ENCODE measurements around the gene STXBP6. TPM values are rescaled to one million over a fixed set of nuclear protein-coding genes. Genes with fewer than 3 reads are reported as not detected.

Gene STXBP6
- total RNA-seq, 4 donors from 2014 or later = 7.1 to 16.8 (median 8.9) TPM

DNA sequence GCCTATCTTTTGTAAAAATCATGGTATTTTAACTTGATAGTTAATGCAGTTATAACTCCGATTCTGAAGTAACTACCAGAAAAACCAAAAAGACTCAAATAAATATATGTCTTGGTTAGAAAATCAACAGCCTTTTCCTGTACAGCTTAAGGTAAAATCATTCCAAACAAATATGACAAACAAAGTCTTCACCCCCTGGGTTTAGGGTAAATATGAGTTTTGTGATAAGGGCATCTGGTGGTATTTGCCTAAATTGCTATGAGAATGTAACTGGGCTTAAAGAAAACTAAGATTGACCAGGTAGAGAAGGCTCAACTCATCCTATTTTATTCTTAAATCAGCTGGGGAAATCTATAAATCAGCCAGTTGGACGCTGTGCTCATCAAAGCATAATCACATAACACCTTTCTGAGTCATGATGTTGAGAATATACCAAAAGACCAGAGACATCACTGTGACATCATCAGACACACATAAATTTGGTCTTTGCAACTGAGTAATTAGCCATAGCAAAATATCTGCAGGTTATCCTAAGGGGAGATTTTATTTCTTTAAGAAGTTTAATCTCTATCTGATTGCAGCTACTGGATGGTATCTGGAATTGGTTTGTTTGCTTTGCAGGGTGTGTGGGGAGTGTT is 133.9 kb downstream of the STXBP6 start:
- 53 to 72% methylated on average over 2 of the region's 2 CpGs for WGBS, 2 donors (ENCODE audit: low coverage in 1 of 2)

DNA sequence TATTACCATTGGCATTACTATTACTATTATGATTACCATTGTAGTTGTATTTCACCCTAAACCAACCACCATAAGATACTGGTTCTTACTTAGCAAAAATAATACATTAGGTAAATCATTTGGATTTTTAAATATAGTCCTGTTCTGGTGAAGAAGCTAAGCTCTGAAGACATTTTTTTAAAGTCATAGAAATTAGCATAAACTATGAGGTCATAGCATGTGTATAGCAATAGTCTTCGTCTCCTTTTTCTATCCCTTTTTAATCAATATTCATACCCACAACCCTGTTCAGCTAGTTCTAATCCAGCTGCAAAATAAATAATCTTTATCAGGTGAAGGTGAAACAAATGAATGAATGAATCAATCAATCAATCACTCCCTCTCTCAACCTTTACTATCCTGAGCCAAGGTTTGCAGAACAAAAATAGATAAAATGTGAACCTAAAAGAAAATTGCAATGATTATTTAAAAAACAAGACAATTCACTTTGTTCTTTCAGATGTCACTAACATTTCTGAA is 134.5 kb downstream of the STXBP6 start:
- TF ChIP-seq, protein P1, sequence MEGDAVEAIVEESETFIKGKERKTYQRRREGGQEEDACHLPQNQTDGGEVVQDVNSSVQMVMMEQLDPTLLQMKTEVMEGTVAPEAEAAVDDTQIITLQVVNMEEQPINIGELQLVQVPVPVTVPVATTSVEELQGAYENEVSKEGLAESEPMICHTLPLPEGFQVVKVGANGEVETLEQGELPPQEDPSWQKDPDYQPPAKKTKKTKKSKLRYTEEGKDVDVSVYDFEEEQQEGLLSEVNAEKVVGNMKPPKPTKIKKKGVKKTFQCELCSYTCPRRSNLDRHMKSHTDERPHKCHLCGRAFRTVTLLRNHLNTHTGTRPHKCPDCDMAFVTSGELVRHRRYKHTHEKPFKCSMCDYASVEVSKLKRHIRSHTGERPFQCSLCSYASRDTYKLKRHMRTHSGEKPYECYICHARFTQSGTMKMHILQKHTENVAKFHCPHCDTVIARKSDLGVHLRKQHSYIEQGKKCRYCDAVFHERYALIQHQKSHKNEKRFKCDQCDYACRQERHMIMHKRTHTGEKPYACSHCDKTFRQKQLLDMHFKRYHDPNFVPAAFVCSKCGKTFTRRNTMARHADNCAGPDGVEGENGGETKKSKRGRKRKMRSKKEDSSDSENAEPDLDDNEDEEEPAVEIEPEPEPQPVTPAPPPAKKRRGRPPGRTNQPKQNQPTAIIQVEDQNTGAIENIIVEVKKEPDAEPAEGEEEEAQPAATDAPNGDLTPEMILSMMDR (IDR thresholded peaks at IDR 0.05) = no peak
- TF ChIP-seq POLR2AphosphoS5 (IDR thresholded peaks at IDR 0.05) = no peak
- peaks cover 0 to 31% (median 17%) of the 10 kb centered on the region in 4 donors for H3K4me1 ChIP-seq
- no peak overlapping the region for H3K27ac ChIP-seq
- no peak for DNase-seq
- no peak overlapping the region for H3K4me3 ChIP-seq
- WGBS, 2 donors (ENCODE audit: low coverage in 1 of 2) = 75 to 95% methylated on average over 1 of the region's 1 CpG
- in situ Hi-C loops (cut with MboI; ENCODE audit: low pct_ligation_motif_present in 1 of 4, low pct_unique_long_range_greater_than_20kb in 1 of 4, low sequenced_read_pairs in 3 of 4) (no loop called here), intact Hi-C loops (cut with DNase I; ENCODE audit: low total_unique reads) (no loop called here)
- H3K36me3 ChIP-seq = no peaks in the 10 kb centered on the region
- no peaks in the 10 kb centered on the region for H3K27me3 ChIP-seq
- H3K9me3 ChIP-seq = no peaks in the 10 kb centered on the region

More for the DNA sequence above, 133.9 kb downstream of the STXBP6 start:
- in situ Hi-C loops (cut with MboI; ENCODE audit: low pct_ligation_motif_present in 1 of 4, low pct_unique_long_range_greater_than_20kb in 1 of 4, low sequenced_read_pairs in 3 of 4) = no loop called here
- no peaks in the 10 kb centered on the region for H3K36me3 ChIP-seq
- H3K4me3 ChIP-seq = no peak overlapping the region
- no peak for TF ChIP-seq POLR2AphosphoS5 (IDR thresholded peaks at IDR 0.05)
- no peak for TF ChIP-seq POLR2A (IDR thresholded peaks at IDR 0.05)
- TF ChIP-seq EP300 (IDR thresholded peaks at IDR 0.05; ENCODE audit: low read depth) = no peak
- TF ChIP-seq, protein P1 (IDR thresholded peaks at IDR 0.05) = no peak
- H3K27me3 ChIP-seq = no peaks in the 10 kb centered on the region
- H3K27ac ChIP-seq = no peak overlapping the region
- DNase-seq = no peak
- no peaks in the 10 kb centered on the region for H3K9me3 ChIP-seq
- intact Hi-C loops (cut with DNase I; ENCODE audit: low total_unique reads) = no loop called here
- peaks cover 0 to 25% (median 13%) of the 10 kb centered on the region in 4 donors for H3K4me1 ChIP-seq

DNA sequence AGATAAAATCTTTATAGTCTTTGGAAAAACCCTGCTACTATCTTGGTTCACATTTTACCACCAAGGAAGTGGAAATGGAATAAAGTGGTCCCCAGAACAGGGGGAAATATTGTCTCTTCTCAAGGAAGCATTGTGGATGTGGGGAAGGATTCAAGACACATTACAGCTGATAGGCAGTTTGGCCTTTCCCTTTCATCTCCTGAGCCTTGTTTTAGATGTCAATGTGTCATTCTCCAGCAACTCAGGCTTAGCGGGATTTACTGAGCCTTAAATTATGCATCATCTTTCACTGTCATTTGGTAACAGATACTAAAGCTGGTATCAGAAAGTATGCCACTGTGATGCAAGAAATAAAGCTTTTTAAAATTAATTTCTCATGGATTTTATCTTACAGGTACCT is 136.2 kb downstream of the STXBP6 start:
- TF ChIP-seq POLR2A (IDR thresholded peaks at IDR 0.05) (no peak), POLR2AphosphoS5 (IDR thresholded peaks at IDR 0.05) (no peak), EP300 (IDR thresholded peaks at IDR 0.05; ENCODE audit: low read depth) (no peak)
- TF ChIP-seq, protein P1 (IDR thresholded peaks at IDR 0.05) = no peak
- Histone ChIP-seq H3K4me1 (peaks cover 0 to 41% (median 23%) of the 10 kb centered on the region in 4 donors), H3K9me3 (no peaks in the 10 kb centered on the region), H3K4me3 (no peak overlapping the region), H3K27ac (no peak overlapping the region), H3K27me3 (no peaks in the 10 kb centered on the region), H3K36me3 (no peaks in the 10 kb centered on the region)
- 60 to 89% methylated on average over 1 of the region's 1 CpG for WGBS, 2 donors (ENCODE audit: low coverage in 1 of 2)
- no peak for DNase-seq
- intact Hi-C loops (cut with DNase I; ENCODE audit: low total_unique reads) = no loop called here
- in situ Hi-C loops (cut with MboI; ENCODE audit: low pct_ligation_motif_present in 1 of 4, low pct_unique_long_range_greater_than_20kb in 1 of 4, low sequenced_read_pairs in 3 of 4) = no loop called here

DNA sequence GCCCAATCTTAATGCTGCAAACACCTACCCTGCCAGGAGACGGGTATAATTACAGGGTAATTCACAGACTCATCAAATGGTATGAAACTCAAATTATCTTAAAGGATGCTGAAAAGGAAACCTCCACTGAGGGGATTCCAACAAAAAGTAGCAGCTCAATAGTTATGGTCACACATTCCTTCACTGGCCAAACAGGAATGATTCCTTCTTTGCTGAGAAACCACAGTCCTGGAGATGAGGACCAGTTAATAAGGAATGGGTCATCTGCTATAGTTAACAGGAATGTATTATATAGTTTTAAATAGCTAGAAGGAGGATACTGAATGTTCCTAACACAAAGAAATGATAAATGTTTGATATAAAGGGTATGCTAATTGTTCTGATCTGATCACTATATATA is 136.9 kb downstream of the STXBP6 start:
- intact Hi-C loops (cut with DNase I; ENCODE audit: low total_unique reads) (no loop called here), in situ Hi-C loops (cut with MboI; ENCODE audit: low pct_ligation_motif_present in 1 of 4, low pct_unique_long_range_greater_than_20kb in 1 of 4, low sequenced_read_pairs in 3 of 4) (no loop called here)
- no peak for DNase-seq
- TF ChIP-seq, protein P1 (IDR thresholded peaks at IDR 0.05) = no peak
- TF ChIP-seq POLR2A (IDR thresholded peaks at IDR 0.05) = no peak
- TF ChIP-seq POLR2AphosphoS5 (IDR thresholded peaks at IDR 0.05) = no peak
- TF ChIP-seq EP300 (IDR thresholded peaks at IDR 0.05; ENCODE audit: low read depth) = no peak
- 69 to 86% methylated on average over 1 of the region's 1 CpG for WGBS, 2 donors (ENCODE audit: low coverage in 1 of 2)
- H3K9me3 ChIP-seq = no peaks in the 10 kb centered on the region
- no peaks in the 10 kb centered on the region for H3K27me3 ChIP-seq
- no peaks in the 10 kb centered on the region for H3K36me3 ChIP-seq
- H3K27ac ChIP-seq = no peak overlapping the region
- peaks cover 0 to 44% (median 23%) of the 10 kb centered on the region in 4 donors for H3K4me1 ChIP-seq
- no peak overlapping the region for H3K4me3 ChIP-seq
